Hematopoietic multipotent progenitor cell treated with erythropoietin and hydrocortisone succinate and interleukin-3 and kit ligand, for 17 days (in vitro differentiated cells): Measurements from ENCODE around the gene FAM78A.

Experiments used
- DNase-seq: peaks from one replicate; pipeline ENCODE4 v3.0.0-alpha.2; 2015; ENCODE audit warnings: low spot score

The FAM78A gene

DNA sequence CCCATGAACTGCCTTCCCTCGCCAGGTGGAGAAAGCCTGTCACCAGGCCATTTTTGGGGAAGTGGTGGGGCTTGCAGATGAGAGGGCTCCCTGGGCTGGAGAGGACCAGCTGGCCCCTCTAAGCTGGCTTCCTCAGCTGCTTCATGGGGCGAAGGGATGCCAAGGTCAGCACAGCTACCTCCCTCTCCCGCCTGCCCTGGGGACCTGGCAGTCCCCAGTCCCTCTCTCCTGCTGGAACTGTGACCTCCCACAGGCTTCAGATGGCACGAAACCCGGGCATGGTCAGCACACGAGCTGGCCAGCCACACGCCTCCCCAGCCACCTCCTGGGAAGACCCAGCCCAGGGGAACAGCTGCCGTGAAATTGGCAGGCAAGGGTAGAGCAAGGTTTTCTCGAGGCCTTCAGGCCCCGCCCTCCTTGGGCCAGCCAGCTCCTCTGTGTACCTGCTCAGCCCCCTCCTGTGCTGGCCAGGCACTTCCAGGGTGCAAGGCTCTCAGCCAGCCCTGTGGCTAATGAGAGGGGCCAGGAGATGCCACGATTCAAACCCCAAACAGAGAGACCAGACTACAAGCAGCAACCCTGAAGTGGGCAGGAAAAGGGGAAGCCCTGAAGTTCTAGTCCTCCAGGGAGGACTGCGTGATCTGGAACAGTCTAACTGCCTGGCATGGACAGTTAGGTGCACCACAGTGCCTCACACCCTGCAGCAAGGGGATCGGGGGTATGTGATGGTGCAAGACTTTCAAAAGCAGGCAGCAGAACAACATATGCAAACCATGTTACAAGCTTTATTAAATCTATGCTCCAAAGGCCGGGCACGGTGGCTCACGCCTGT lies 26.1 kb upstream of the FAM78A start:
- DNase-seq = no peak

DNA sequence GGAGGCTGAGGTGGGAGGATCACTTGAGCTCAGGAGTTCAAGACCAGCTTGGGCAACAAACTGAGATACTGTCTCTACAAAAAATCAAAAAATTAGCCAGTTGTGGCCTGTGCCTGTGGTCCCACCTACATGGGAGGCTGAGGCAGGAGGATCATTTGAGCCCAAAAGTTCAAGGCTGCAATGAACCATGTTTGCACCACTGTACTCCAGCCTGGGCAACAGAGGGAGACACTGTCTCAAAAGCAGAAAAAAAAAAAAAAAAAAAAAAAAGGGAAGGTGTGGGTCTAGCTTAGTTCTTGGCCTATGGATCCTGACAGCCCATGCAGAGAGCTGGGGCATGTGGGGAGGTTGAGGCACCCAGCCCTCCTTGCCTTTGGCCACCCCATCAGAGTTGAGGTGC lies 24.1 kb upstream of the FAM78A start:
- no peak for DNase-seq

DNA sequence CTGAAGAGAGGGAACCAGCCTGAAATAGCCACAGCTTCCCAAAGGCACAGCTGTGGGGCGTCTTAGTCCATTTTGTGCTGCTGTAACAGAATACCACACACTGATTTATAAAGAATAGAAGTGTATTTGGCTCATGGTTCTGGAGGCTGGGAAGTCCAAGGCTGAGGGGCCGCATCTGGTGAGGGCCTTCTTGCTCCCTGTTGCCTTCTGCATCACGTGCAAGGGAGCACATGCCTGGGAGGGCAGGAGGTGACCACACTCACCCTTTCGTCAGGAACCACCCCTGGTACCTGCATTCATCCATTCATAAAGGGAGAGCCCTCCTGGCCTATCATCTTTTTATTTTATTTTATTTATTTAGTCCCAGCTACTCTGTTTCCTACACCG lies 23.6 kb upstream of the FAM78A start:
- no peak for DNase-seq

DNA sequence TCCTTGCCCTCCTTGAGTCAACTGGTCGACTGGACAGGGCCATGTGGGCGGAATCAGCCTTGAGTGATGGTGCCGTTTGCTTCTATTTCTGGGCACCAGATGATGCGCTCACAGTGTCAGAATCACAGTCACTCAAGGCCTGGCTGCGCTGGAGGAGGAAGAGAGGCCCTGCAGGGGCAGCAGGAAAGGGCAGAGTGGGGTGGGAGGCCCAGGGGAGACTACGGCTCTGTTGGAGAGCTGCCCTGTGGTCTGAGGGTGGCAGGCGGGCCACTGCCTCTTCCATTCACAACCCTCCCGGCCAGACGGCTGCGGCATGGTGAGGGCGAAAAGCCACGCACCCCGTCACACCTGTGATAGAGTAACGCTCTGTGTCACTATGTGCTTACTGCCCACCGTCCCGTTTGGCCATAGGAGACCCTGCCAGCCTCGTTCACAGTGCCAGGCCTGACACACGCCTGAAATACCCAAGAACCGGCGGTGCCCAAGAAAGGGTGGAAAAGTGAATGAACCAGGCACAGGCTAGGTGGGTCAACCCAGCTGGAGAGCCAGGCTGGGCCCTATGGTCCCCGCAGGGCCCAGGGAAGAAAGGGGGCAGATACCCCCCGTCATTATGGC lies 23.1 kb upstream of the FAM78A start:
- no peak for DNase-seq

DNA sequence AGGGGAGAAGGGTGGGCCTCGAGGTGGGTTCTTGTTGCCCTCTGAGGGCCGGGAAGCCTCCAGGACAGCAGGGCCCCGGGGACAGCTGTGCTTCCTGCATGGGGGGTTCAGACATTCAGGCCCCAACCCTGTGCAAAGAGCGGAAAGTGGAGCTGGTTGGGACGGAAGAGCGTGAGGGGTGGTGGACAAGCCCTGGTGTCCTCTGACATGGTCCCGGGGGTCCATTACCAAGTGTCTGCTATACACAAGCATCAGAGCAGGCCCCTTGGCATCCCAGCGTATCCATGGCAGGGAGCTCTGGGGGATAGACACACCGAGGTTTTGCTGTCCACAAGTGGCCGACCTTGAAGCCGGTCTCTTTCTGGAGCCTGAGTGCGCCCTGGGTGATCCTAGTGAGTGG lies 22.5 kb upstream of the FAM78A start:
- DNase-seq = no peak

DNA sequence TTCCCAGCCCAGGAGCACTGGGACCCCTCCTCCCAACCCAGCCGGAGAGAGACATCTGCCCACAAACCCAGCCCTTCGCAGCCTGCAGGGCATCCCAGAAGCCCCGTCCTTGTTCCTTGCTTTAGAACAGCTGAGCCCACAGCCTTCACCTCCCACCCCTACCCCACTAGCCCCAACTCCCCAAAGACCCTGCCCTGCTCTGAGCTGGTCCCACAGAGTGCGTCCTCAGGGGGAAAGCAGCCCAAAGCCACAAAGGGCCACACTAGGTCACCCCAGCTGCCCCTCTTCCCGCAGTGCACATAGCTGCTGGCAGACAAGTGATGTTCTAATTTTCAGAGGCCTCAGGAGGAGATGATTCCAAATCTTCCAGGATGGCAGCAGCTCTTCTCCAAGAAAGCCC lies 22.0 kb upstream of the FAM78A start:
- no peak for DNase-seq

DNA sequence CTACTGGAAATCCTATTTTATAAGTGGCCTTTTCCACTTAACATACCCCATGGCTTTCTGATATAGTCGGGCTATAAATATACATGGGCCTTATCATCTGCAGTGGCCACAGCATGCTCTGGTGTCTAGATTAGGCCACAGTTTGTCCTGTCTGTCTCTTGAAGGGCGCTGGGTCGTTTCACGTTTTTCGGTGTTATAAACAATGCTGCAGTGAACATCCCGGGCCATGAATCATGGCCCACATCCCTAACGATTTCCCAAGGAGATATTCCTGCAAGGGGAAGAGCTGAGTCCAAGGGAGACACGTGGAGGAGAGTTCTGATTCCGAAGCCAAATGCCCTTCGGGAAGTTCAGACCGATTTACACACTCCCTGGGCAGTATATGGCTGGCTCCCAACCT lies 21.6 kb upstream of the FAM78A start:
- DNase-seq = no peak

DNA sequence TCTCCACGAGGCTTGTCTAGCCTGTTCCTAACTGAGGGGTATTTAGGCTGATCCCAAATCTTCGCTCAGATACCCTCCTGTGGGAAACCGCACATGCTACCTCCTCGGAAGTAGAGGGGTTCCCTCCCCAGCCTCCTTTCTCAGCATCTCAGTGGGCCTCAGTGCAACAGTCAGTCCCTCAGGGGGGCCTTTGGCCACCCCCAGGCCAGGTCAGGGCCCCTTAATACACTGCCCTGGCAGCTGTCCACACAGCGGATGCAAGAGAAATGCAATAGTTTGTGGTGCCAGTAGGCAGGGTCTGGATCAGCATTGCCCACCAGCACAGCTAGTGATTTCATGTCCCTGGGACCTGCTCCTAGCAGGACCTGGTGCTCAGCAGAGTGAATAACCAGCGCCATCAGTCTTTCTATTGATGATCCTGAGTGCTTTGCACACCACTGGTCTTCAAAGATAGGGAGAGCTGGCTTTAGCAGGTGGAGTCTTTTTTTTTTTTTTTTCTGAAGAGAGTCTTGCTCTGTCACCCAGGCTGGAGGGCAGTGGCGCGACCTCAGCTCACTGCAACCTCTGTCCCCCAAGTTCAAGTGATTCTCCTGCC lies 20.7 kb upstream of the FAM78A start:
- DNase-seq = no peak

DNA sequence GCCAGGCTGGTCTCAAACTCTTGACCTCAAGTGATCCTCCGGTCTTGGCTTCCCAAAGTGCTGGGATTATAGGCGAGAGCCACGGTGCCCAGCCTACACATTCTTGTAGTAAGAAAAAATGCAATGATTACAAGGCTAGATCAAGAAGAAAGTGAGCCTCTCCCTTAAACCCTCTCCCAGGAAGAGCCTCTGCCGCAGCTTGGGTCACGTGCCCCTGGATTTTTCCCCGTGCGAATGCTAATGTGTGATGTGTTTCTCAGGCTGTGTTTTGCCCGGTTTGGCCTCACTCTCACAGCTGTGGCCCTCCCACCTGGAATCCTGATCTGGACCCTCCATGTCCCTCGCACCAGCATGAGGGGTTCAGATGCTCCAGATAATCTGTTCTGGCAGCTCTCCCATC lies 20.1 kb upstream of the FAM78A start:
- DNase-seq = no peak

DNA sequence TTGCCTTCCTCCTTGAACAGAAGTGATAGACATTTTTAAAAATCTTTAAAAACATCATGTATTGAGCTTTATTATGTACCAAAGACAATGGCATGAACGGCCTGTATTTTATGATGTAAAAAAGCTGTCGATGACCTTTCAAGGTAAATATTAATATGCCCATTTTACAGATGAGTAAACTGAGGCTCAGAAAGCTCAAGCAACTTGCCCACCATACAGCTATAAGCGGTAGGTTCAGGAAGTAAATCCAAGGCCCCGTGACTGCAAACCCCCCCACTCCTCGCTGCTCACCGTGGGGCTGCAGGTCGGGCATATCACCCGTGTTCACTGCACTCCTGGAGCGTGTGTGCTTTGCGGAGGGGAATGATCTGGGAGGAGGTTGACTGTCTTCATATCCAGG lies 16.6 kb upstream of the FAM78A start:
- no peak for DNase-seq

DNA sequence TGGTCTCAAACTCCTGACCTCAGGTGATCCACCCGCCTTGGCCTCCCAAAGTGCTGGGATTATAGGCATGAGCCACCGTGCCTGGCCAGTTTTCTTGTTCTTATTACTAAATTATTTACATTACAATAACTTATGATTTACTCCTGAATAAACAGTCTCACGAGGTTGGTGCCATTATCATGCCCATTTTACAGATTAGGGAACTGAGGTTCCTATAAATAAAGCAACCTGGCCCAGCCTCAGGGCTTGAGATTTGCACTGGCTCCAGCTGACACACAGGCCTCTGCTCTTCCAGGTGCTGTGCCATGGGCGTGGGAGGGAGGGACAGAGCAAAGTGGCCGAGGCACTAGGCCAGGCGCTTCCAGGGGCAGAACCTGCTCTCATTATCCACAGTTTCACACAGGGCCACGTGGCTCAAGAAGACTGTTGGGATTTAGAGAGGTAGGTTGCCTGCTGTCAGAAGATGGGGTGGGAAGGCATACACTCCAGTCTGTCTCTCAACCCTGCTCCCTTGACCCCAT lies 15.5 kb upstream of the FAM78A start:
- DNase-seq = no peak

DNA sequence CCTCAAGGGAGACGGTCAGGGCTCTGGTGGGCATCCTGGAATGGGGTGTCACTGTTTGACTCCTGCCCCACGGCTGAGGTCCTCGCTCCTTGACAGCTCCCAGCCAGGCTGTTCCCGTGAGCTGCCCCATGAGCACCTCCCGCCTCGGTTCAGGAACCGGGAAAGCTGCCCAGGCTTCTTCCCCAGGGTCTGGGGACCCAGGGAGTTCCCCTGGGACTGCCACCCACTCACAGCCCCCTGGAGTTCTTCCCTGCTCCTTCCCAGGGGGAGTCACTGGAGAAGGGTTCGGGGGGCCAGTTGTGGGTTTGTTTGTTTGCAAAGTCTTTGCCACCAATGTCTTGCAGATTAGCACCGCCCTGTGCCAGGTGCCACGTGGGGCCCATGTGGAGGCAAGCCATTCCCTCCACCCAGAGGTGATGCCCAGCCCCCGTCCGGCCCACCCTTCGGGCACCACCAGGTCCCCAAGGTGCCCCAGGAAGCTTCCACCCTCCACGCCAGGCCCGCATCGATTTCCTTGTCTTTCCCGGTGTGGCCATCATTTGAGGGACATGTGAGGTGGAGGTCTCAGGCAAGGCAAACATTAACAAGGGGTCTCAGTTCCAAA lies 14.6 kb upstream of the FAM78A start:
- no peak for DNase-seq

DNA sequence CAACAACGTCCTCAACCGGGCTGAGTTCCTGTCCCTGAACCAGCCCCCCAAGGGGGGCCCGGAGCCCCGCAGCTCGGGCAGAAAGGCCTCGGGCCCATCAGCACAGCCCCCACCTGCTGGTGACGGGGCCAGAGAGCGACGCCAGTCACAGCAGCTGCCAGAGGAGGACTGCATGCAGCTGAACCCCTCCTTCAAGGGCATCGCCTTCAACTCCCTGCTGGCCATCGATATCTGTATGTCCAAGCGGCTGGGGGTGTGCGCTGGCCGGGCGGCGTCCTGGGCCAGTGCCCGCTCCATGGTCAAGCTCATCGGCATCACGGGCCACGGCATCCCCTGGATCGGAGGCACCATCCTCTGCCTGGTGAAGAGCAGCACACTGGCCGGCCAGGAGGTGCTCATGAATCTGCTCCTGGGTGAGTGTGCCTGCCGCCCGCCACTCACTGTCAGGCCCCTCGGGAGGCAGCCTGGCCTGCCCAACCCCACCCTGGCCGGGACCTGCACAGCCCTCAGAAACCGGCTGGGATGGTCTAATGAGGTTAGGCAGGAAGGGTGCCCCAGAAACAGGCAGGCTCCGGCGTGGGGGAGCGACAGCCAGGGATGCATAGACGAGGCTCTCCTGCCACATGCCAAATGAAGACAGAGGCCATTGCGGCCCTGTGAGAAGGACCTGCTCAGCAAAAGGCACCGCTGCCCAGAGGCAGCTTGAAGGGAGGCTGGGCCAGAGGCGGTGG lies 13.9 kb upstream of the FAM78A start:
- DNase-seq = no peak

DNA sequence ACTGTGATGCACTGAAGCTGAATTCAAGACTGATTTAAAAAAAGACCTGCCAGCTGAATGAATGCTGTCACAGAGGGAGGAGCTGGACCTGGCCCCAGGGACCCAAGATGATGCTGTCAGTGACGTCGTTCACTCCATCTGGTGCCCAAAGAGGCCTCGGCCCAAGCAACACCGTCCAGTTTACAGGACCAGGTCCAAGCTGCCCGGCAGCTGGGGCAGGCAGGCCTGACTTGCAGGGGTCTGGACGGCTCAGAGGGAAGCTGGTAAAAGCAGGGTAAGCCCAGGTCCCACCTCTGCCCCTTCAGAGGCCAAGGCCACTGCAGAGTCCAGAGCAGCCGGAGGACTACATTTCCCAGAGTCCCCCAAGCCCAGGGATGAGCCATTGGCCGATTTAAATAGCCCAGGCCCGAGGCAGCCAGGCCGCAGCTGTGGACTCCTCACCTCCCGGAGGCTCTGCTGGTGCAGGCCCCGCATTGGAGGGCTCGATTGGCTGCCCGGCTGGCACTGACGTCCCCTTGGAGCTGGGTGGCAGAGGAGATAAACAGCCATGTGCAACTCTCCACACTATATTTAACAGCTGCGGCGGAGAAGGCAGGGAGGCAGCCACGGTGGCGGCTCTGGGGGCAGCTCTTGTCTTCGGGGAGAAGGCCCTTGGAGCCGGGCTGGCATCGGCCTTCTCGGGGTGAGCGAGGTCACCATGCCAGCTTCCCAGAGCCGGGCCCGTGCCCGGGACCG lies 13.2 kb upstream of the FAM78A start, which contains the start of gene PLPP7:
Gene PLPP7, plus strand, starts transcription at position 423 of the 735 bp plus-strand sequence. Its CDS starts 275 bp downstream, at position 698.
- DNase-seq = no peak

DNA sequence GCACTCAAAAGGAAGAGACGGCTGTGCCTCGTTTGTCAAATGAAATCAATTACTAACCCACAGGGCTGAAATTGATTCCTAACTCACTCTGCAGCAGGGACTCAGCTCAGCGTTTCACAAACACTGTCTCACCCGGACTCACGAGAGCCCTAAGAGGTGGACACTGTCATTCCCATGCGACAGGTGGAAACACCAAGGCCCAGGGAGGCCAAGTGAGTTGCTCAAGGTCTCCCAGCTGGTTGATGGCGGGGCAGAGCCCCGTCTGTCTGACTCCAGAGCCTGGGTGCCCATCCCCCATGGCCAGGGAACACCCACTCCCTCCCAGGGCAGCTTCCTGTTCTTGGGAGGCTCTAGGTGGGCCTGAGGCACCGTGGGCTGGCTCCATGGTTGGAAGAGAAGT lies 11.9 kb upstream of the FAM78A start:
- DNase-seq = no peak

DNA sequence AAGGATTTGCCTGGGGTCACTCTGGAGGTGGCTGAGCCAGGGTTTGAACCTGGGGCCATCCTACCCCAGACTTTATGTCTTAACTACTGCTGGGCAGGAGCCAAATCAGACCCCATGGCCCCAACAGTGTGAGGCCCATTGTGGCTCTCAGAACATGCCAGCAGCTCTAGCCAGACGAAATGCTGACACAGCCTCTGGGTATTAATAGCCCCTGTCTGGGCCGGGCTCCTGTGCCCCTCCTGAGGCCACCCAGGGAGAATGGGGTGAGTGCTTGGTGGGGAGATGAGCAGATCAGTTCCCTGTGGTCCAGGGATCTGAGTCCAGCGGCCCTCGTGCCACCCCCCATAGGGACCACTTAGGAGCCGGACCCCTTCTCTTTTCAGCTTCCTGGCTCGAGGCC lies 11.0 kb upstream of the FAM78A start:
- DNase-seq = no peak

DNA sequence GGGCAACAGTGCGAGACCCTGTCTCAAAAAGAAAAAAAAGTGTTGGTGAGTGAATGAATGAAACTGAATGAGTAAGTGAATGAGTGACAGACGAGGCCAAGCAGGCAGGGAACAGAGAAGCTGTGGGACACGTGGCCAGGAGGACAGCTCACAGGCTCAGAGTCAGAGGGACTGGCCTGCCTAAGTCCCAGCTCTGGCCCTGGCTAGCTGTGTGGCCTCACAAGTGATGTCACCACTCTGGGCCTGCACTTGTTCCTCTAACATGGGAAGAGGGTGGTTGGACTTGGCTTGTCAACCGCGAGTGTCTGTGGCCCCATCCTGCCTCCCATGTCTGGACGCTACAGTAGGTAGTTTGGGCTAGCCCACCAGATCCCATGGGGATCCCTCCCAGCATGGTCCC lies 8.5 kb upstream of the FAM78A start:
- DNase-seq = no peak

DNA sequence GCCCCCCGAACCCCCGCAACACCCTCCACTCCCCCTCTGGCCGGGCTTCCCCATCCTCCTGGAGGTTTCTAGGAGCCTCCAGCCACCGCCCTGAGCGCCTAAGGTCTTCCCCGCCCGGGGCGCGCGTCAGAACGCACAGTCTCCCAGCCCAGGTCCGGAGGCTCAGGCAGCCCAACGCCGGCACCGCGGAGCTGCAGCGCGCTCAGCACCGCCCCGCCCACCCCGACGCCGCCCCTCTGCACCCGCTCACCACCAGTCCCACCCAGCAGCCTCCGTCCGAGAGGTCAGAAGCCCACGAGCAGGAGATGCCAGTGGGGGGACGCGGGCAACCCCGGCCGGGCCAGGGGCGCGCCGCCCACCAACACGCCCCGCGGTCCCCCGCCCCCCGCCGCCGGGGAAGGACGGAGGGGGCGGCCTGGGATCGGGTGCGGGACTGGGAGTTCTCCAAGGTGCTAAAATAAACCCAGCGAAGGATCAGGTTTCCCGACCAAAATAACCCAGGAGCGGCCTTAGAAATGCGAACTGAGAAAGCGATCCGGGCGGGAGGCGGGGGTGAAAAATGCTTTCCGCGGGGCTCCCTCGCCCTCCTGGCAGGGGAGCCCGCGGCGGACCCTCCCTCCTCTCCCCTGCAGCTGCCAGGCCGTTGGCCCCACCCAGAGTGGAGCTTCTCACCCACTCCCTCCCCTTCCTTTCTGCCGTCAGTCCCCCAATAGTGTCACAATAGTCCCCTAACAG lies 6.5 kb upstream of the FAM78A start:
- no peak for DNase-seq

DNA sequence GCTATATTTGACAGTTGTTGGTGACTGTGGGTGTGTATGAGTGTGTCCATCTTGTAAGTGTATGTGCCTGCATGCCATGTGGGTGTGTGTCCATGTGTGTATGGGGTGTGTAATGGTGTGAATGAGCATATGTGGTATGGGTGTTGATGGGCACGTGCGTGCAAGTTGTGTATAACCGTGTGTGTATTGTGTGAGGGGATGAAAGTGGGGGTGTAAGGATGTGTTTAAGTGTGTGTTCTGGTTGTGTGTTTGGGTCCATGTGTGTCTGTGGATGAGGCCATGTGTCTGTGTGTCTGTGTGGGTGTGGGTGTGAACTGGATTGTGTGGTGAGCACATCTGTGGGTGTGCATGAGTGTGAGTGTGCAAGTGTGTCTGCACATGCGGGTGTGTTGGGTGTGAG lies 5.9 kb upstream of the FAM78A start:
- no peak for DNase-seq

DNA sequence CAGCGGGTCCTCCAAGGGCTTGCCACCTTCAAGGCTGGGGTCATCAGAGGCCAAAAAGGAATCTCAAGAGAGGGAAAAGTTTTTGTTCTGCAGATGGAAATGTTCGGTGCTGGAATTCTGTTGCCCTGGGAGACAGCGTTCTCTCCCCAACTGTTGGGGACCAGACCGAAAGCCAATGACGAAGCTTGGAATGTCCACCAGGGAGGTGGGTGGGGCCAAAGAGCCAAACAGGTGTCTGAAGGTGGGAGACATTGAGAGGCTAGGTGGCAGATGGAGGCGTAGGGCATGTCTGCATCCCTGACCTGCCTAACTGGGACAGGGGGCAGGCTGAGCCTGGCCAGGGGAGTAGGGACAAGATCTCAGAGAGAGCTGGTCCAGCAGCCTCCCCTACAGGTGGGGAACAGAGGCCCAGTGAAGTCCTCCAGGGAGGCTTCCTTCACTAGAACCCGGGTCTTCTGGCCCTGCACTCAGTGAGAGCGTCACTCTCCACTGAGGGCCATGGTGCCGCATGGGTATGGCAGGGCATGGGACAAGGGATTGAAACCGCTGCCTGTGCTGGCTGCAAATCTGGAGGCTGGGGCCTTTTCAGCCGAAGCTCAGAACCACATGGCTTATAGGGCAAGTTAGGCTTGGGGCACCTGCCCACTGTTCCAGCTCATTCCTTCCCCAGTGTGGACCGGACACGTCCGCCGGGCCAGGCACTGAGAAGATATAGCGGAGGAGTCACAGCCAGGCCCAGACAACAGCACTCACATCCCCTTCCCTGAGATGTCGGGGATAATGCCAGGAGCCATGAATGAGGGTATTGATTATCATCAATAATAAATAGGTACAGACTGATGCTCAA lies 5.0 kb upstream of the FAM78A start:
- DNase-seq = no peak
